Nephron progenitor cell (in vitro differentiated cells): ENCODE measurements around the gene NTN1.

Source experiments
- DNase-seq: peaks from one replicate; pipeline ENCODE4 v3.0.0; 2021
- H3K27ac Mint-ChIP-seq: 2 replicates; pipeline ENCODE4 v1.8.0; 2021; ENCODE audit warnings: mild to moderate bottlenecking, moderate library complexity, mixed read lengths
- H3K27me3 Mint-ChIP-seq: 2 replicates; pipeline ENCODE4 v1.8.0; 2021; ENCODE audit warnings: mild to moderate bottlenecking, low read depth, mixed read lengths; ENCODE audit not compliant: poor library complexity
- H3K36me3 Mint-ChIP-seq: 2 replicates; pipeline ENCODE4 v1.8.0; 2021; ENCODE audit warnings: low read depth, mixed read lengths
- H3K4me1 Mint-ChIP-seq: 2 replicates; pipeline ENCODE4 v1.8.0; 2021; ENCODE audit warnings: mixed read lengths
- H3K4me3 Mint-ChIP-seq: 2 replicates; pipeline ENCODE4 v1.8.0; 2021; ENCODE audit warnings: mild to moderate bottlenecking, moderate library complexity, mixed read lengths
- H3K9me3 Mint-ChIP-seq: 2 replicates; pipeline ENCODE4 v1.8.0; 2021; ENCODE audit warnings: mild to moderate bottlenecking, moderate library complexity, mixed read lengths
- TF ChIP-seq, protein P1 (sequence below): fragments of 200-600 bp; sonication (generic); IDR thresholded peaks from 2 replicates; pipeline ENCODE4 v1.5.0; 2021; ENCODE audit warnings: antibody characterized with exemption

Gene NTN1

DNA sequence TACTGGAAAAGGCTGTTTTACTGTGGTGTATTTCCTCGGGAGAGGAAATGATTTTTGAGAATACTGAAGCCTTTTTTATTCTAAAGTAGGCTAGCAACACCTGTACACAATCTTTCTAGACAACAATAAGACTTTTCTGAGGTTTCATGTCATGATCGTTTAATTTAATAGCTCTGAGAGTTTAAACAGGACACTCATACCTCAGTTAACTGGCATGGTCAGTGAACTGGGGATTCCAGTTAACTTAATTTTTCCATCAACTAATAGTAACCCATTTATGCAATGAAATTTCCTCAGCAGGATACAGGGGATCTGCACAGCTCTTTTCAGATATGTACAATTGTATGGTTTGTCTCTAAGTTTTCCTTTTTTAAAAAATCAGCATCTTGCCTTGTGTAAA is 262.6 kb downstream of the NTN1 start:
- H3K27ac Mint-ChIP-seq: no peak overlapping the region
- TF ChIP-seq, protein P1, sequence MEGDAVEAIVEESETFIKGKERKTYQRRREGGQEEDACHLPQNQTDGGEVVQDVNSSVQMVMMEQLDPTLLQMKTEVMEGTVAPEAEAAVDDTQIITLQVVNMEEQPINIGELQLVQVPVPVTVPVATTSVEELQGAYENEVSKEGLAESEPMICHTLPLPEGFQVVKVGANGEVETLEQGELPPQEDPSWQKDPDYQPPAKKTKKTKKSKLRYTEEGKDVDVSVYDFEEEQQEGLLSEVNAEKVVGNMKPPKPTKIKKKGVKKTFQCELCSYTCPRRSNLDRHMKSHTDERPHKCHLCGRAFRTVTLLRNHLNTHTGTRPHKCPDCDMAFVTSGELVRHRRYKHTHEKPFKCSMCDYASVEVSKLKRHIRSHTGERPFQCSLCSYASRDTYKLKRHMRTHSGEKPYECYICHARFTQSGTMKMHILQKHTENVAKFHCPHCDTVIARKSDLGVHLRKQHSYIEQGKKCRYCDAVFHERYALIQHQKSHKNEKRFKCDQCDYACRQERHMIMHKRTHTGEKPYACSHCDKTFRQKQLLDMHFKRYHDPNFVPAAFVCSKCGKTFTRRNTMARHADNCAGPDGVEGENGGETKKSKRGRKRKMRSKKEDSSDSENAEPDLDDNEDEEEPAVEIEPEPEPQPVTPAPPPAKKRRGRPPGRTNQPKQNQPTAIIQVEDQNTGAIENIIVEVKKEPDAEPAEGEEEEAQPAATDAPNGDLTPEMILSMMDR: no peak
- no peak overlapping the region for H3K4me3 Mint-ChIP-seq
- peaks cover 20% of the 10 kb centered on the region for H3K4me1 Mint-ChIP-seq
- no peaks in the 10 kb centered on the region for H3K9me3 Mint-ChIP-seq
- H3K27me3 Mint-ChIP-seq: peaks cover 4% of the 10 kb centered on the region
- DNase-seq: no peak
- peaks cover 4% of the 10 kb centered on the region for H3K36me3 Mint-ChIP-seq

DNA sequence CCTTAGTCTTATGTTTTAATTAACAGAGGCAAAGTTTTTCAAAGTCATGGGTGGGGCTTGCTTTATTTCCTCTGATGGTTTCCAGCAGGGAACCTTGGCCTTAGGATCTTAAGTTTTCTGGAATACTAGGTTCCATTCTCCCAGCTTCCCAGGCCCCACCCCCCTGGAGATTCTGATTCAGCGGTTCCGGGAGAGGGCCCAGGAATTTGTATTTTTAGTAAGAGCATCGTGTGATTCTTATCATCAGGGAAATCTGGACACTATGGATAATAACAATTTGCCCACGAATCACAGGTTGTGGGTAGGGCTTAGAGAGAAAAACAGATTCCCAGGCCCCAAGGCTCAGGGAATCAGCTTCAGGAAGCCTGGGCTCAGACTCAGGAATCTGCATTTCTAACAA is 263.6 kb downstream of the NTN1 start:
- no peaks in the 10 kb centered on the region for H3K9me3 Mint-ChIP-seq
- H3K4me1 Mint-ChIP-seq: peaks cover 23% of the 10 kb centered on the region
- peaks cover 4% of the 10 kb centered on the region for H3K27me3 Mint-ChIP-seq
- TF ChIP-seq, protein P1: no peak
- DNase-seq: no peak
- peaks cover 7% of the 10 kb centered on the region for H3K36me3 Mint-ChIP-seq
- peak overlapping the region; percentile 66 for H3K27ac Mint-ChIP-seq
- no peak overlapping the region for H3K4me3 Mint-ChIP-seq

DNA sequence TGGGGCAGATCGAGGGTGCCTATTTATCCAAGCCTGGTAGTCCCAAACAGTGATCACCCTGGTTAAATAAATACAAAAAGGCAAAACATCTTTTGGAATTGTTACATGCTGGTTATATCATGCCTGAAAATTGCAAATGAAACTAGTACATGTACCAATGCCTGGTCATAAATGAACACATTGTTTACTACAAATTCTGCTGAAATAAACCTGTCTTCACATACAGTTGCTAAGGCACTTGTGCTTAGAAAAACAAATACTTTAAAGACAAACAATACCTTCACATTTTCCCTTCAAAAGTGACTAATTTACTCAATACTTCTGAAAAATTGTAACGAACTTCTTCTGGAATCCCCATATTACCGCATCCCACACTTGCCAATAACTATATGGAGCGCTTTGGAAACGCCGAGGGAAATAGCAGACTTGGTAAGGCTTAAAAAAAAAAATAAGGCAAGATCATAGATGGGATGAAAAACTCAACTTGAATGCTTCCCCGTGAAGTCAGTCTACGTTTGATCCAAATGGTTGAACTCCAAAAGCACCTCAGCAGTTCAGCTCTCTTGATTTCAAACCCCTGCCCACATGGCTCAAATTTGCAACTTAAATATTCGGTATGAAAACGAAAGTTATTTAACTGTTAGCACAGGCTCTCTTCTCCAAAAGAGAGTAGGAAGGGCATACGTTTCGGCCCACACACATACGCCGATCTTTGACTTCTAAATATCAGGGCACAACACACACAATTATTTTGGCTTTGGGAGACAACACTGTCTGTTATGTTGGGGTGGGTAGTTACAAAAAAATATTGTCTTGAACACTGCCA is 264.5 kb downstream of the NTN1 start:
- Mint-ChIP-seq H3K9me3 (no peaks in the 10 kb centered on the region), H3K4me3 (no peak overlapping the region), H3K27me3 (peaks cover 4% of the 10 kb centered on the region), H3K4me1 (peaks cover 24% of the 10 kb centered on the region), H3K27ac (peak overlapping the region; percentile 44), H3K36me3 (peaks cover 7% of the 10 kb centered on the region)
- TF ChIP-seq, protein P1: no peak
- no peak for DNase-seq

DNA sequence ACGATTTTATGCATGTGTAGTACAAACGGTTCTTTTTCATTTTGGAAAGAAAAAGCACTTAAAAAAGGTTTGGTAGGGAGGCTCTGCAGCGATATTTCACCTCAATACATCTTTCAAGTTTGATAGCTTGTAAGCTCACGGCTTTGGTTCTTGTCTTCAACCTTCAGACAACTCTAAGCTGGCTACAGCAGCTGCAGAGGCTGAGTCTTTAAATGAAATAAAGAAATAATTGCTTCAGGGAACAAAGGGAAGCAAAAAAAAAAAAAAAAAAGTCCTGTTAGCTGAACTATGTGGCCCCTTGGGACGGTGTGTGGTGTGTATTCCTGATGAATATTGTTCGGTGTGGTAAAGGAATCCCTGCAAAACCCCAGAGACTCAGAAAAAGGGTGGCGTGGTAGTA is 265.1 kb downstream of the NTN1 start:
- TF ChIP-seq, protein P1: no peak
- H3K9me3 Mint-ChIP-seq: no peaks in the 10 kb centered on the region
- H3K4me3 Mint-ChIP-seq: no peak overlapping the region
- peaks cover 7% of the 10 kb centered on the region for H3K36me3 Mint-ChIP-seq
- H3K27me3 Mint-ChIP-seq: peaks cover 4% of the 10 kb centered on the region
- H3K27ac Mint-ChIP-seq: no peak overlapping the region
- DNase-seq: no peak
- peaks cover 19% of the 10 kb centered on the region for H3K4me1 Mint-ChIP-seq

DNA sequence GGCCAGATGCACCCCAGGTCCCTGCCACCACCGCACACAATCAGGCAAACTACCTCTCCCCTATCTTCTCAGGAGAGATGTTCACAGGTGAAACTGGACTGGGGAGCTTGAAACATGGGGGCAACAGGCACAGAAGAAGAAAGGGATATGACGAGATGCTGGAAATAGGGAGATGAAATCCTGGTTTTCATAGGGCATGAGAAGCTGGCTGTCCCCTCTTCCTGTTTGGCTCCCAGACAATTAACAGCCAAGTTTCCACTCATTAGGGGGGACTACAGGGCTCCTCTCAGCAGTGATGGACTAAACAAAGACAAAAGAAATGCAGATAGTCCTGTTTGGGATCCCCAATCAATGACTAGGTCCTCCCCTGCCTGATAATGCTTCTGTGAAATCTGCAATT is 266.0 kb downstream of the NTN1 start:
- peaks cover 4% of the 10 kb centered on the region for H3K27me3 Mint-ChIP-seq
- H3K36me3 Mint-ChIP-seq: peaks cover 7% of the 10 kb centered on the region
- peaks cover 19% of the 10 kb centered on the region for H3K4me1 Mint-ChIP-seq
- no peak overlapping the region for H3K4me3 Mint-ChIP-seq
- TF ChIP-seq, protein P1: no peak
- DNase-seq: no peak
- no peak overlapping the region for H3K27ac Mint-ChIP-seq
- H3K9me3 Mint-ChIP-seq: no peaks in the 10 kb centered on the region

DNA sequence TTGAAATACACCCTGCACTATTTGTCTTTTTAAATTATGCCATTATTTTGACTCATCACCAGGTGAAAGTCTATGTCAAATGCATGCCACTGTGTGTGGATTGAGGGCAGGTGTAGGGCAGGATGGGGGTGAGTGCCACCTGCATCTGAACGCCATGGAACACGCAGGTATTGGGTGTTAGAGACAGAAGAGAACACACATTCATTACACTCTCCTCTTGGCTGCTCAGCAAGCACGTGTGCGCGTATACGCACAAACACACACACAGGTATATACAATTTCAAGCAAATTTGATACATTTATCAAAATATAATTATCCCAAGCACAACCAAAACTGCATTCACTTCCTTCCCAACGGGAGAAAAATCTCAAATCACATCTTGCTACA is 268.9 kb downstream of the NTN1 start:
- DNase-seq: no peak
- H3K36me3 Mint-ChIP-seq: peaks cover 7% of the 10 kb centered on the region
- H3K4me1 Mint-ChIP-seq: peaks cover 20% of the 10 kb centered on the region
- peaks cover 3% of the 10 kb centered on the region for H3K27me3 Mint-ChIP-seq
- H3K27ac Mint-ChIP-seq: no peak overlapping the region
- TF ChIP-seq, protein P1: no peak
- H3K9me3 Mint-ChIP-seq: no peaks in the 10 kb centered on the region
- H3K4me3 Mint-ChIP-seq: no peak overlapping the region
